HepG2 (cell line): ENCODE data around the gene SLIT1. TPM values are rescaled to one million over a fixed set of nuclear protein-coding genes. Genes with fewer than 3 reads are reported as not detected.

Experiments used
- ATAC-seq: fragments of 200-7000 bp; cut with Tn5 transposase; 3 replicates; pipeline ENCODE4 v1.9.1; 2020; ENCODE audit warnings: mild to moderate bottlenecking, moderate library complexity
- BruUV-seq: library from RNA; stranded (reverse); fragments of 400-500 nt; replicated peaks from 2 replicates; lab custom pipeline; 2021; lab: Mats Ljungman, UMichigan
- CTCF ChIA-PET: fragments of 300-600 bp; formaldehyde crosslinking; extraction: SDS; loops from one replicate; lab custom pipeline; 2021; ENCODE audit warnings: low total read pairs, inconsistent platforms, low intra/inter-chr PET ratio; lab: Yijun Ruan, JAX
- POLR2A ChIA-PET: fragments of 350-600 bp; sonication (Branson Sonifier 250); formaldehyde crosslinking; loops from one replicate; lab custom pipeline; 2020; ENCODE audit warnings: antibody characterized with exemption, inconsistent platforms; lab: Yijun Ruan, JAX
- DNase-seq: peaks from one replicate; pipeline ENCODE4 v3.0.0-alpha.2; 2015; ENCODE audit warnings: low spot score
- FAIRE-seq: peaks from 3 replicates; lab custom pipeline; 2011; peaks lifted over from hg19 to GRCh38; lab: Jason Lieb, UNC
- H2AFZ ChIP-seq: one replicate; pipeline ENCODE4 v1.6.1; 2011; ENCODE audit warnings: low read length, inconsistent platforms
- H3K27ac ChIP-seq: fragments of 300-600 bp; 3 replicates; pipeline ENCODE4 v1.8.0; 2011; ENCODE audit warnings: mixed run types, mild to moderate bottlenecking, mixed read lengths, low read length, inconsistent platforms; ENCODE audit not compliant: insufficient read depth; ENCODE audit errors: extremely low read length
- H3K27me3 ChIP-seq, 2 experiments: fragments of 200-600 bp in 1 of 2; 2 replicates in 1 of 2; 3 replicates in 1 of 2; pipeline versions ENCODE4 v1.6.0 to v1.8.0; 2011; ENCODE audit warnings: low read length in 2 of 2, mild to moderate bottlenecking in 2 of 2, moderate library complexity in 2 of 2, inconsistent platforms in 1 of 2; ENCODE audit not compliant: insufficient read depth in 2 of 2, control insufficient read depth in 1 of 2
- H3K36me3 ChIP-seq, 2 experiments: fragments of 200-600 bp in 1 of 2; replicated peaks in 1 of 2; 2 replicates in 1 of 2; 3 replicates in 1 of 2; pipeline versions ENCODE4 v1.5.1 to v1.8.0; 2011; ENCODE audit warnings: low read length in 2 of 2, inconsistent platforms in 1 of 2; ENCODE audit not compliant: insufficient read depth in 2 of 2, control insufficient read depth in 1 of 2
- H3K4me1 ChIP-seq: 2 replicates; pipeline ENCODE4 v1.5.1; 2012; ENCODE audit warnings: low read length, inconsistent platforms; ENCODE audit not compliant: insufficient read depth
- H3K4me2 ChIP-seq: 2 replicates; pipeline ENCODE4 v1.6.0; 2011; ENCODE audit warnings: low read depth, low read length, inconsistent platforms
- H3K4me3 ChIP-seq, 3 experiments: fragments of 200-600 bp in 1 of 3; sonication (generic), shearing (Covaris generic) in 1 of 3; replicated peaks in 1 of 3; 2 replicates each; pipeline ENCODE4 v1.5.1; 2011 to 2016; ENCODE audit warnings: low read length in 3 of 3, inconsistent platforms in 2 of 3, low read depth in 2 of 3, mild to moderate bottlenecking in 2 of 3, control low read depth in 1 of 3, mixed read lengths in 1 of 3; ENCODE audit not compliant: insufficient read depth in 1 of 3
- H3K79me2 ChIP-seq: one replicate; pipeline ENCODE4 v1.6.1; 2011; ENCODE audit warnings: low read length, inconsistent platforms; ENCODE audit not compliant: insufficient read depth
- H3K9ac ChIP-seq: 2 replicates; pipeline ENCODE4 v1.6.0; 2011; ENCODE audit warnings: mild to moderate bottlenecking, low read depth, low read length, inconsistent platforms; ENCODE audit not compliant: insufficient read depth
- H3K9me3 ChIP-seq: 2 replicates; pipeline ENCODE4 v1.5.1; 2012; ENCODE audit warnings: mild to moderate bottlenecking, low read length
- H4K20me1 ChIP-seq: 2 replicates; pipeline ENCODE4 v1.6.0; 2011; ENCODE audit warnings: inconsistent platforms, mild to moderate bottlenecking, low read length, moderate library complexity; ENCODE audit not compliant: insufficient read depth
- CREBL2 ChIP-seq: sonication (generic); formaldehyde crosslinking; IDR thresholded peaks from 2 replicates; pipeline ENCODE4 v1.8.1; 2023; ENCODE audit warnings: missing genetic modification reagents, mild to moderate bottlenecking, borderline replicate concordance
- GLI4 ChIP-seq: sonication (generic); formaldehyde crosslinking; IDR thresholded peaks from 2 replicates; pipeline ENCODE4 v1.5.1; 2020; ENCODE audit warnings: missing genetic modification reagents, mild to moderate bottlenecking, moderate library complexity, borderline replicate concordance
- HDAC6 ChIP-seq: fragments of 200-600 bp; sonication (generic); IDR thresholded peaks from 2 replicates; pipeline ENCODE4 v1.7.0; 2017; ENCODE audit warnings: mild to moderate bottlenecking, antibody characterized with exemption, low read length, low read depth
- HMGXB3 ChIP-seq: sonication (generic); formaldehyde crosslinking; IDR thresholded peaks from 2 replicates; pipeline ENCODE4 v1.4.0; 2020; ENCODE audit warnings: missing genetic modification reagents, borderline replicate concordance
- HOXA9 ChIP-seq: sonication (generic); formaldehyde crosslinking; IDR thresholded peaks from 2 replicates; pipeline ENCODE4 v1.8.1; 2022; ENCODE audit warnings: missing genetic modification reagents, mild to moderate bottlenecking, moderate library complexity, borderline replicate concordance
- MTA1 ChIP-seq: sonication (generic); formaldehyde crosslinking; IDR thresholded peaks from 2 replicates; pipeline ENCODE4 v1.4.0; 2020; ENCODE audit warnings: missing genetic modification reagents, mild to moderate bottlenecking, borderline replicate concordance
- MYNN ChIP-seq: sonication (generic); formaldehyde crosslinking; IDR thresholded peaks from 2 replicates; pipeline ENCODE4 v1.4.0; 2020; ENCODE audit warnings: mild to moderate bottlenecking, low read depth, missing genetic modification reagents
- SETDB1 ChIP-seq: sonication (generic); formaldehyde crosslinking; IDR thresholded peaks from 2 replicates; pipeline ENCODE4 v1.5.1; 2020; ENCODE audit warnings: missing genetic modification reagents, mild to moderate bottlenecking, borderline replicate concordance
- SMAD9 ChIP-seq: sonication (generic); formaldehyde crosslinking; IDR thresholded peaks from 2 replicates; pipeline ENCODE4 v1.5.1; 2020; ENCODE audit warnings: mild to moderate bottlenecking, missing genetic modification reagents
- TRIM22 ChIP-seq: fragments of 450-650 bp; IDR thresholded peaks from 2 replicates; pipeline ENCODE4 v1.6.1; 2017
- ZNF18 ChIP-seq: sonication (generic); formaldehyde crosslinking; IDR thresholded peaks from 2 replicates; pipeline ENCODE4 v1.8.0; 2022; ENCODE audit warnings: mild to moderate bottlenecking, missing genetic modification reagents; ENCODE audit not compliant: insufficient replicate concordance
- ZNF44 ChIP-seq: sonication (generic); formaldehyde crosslinking; IDR thresholded peaks from 2 replicates; pipeline ENCODE4 v1.5.1; 2020; ENCODE audit warnings: mild to moderate bottlenecking, missing genetic modification reagents
- ZNF747 ChIP-seq: sonication (generic); formaldehyde crosslinking; IDR thresholded peaks from 2 replicates; pipeline ENCODE4 v1.8.1; 2023; ENCODE audit warnings: missing genetic modification reagents, mild to moderate bottlenecking, borderline replicate concordance
- ZNF83 ChIP-seq: sonication (generic); formaldehyde crosslinking; IDR thresholded peaks from 2 replicates; pipeline ENCODE4 v1.4.0; 2020; ENCODE audit warnings: missing genetic modification reagents, mild to moderate bottlenecking, borderline replicate concordance
- ZNF850 ChIP-seq: sonication (generic); formaldehyde crosslinking; conservative IDR thresholded peaks from 2 replicates; pipeline ENCODE4 v1.9.0; 2021; ENCODE audit warnings: mild to moderate bottlenecking, missing genetic modification reagents
- WGBS: methylation state at CpG from one replicate; pipeline ENCODE4 v1.1.6; 2017; ENCODE audit warnings: low lambda C conversion rate; 5-methylcytosine and 5-hydroxymethylcytosine counted together
- in situ Hi-C: cut with HindIII; loops from 2 replicates; pipeline ENCODE4 v1.10.0; 2017; ENCODE audit warnings: low pct_unique_long_range_greater_than_20kb; ENCODE audit not compliant: extremely low pct_ligation_motif_present
- intact Hi-C: fragments of 100-400 bp; cut with micrococcal nuclease; formaldehyde crosslinking; loops from one replicate; pipeline ENCODE4 v1.10.0; 2022; ENCODE audit not compliant: unreplicated experiment
- polyA plus RNA-seq, 8 experiments: library from polyadenylated mRNA; depleted of rRNA in 3 of 8; stranded (reverse) in 7 of 8; unstranded in 1 of 8; fragments of >200 nt; fragmentation: Illumina TruSeq in 4 of 8; extraction: Trizol in 4 of 8; gene quantifications; 2 replicates each; pipeline versions ENCODE4 v1.2.1 to v1.2.3, GENCODE V29; 2011 to 2016; ENCODE audit warnings: low read depth in 4 of 8, missing spikeins in 1 of 8, mixed read lengths in 1 of 8; ENCODE audit not compliant: insufficient read depth in 1 of 8
- total RNA-seq, 5 experiments: library from RNA; depleted of rRNA; stranded (reverse); fragments of >200 nt; fragmentation: Illumina TruSeq; extraction: Trizol; gene quantifications; 2 replicates each; pipeline ENCODE4 v1.2.3, GENCODE V29; 2016; ENCODE audit warnings: low read depth in 1 of 5

SLIT1 gene
- total and polyA plus RNA-seq, 2 of the 13 experiments (the other 11 are each of a cell fraction or from before 2014, with no cell fraction given), result 0.09 to 0.33 TPM

GRCh38 chr10:97001183-97001991, 184.4 kb downstream of the SLIT1 start:
- H3K27me3 ChIP-seq, result no peaks in the 10 kb centered on the region; a peak in 1 of 5 replicates
- CTCF ChIA-PET, result no interaction called here
- H3K9ac ChIP-seq, result peak overlapping the region; percentile 23
- DNase-seq (no peak), ATAC-seq (peak; percentile 1; the same call in 2 of the 3 replicates), FAIRE-seq (no peak)
- H3K27ac ChIP-seq, result no peak overlapping the region
- no peaks in the 10 kb centered on the region for H4K20me1 ChIP-seq
- no peaks in the 10 kb centered on the region for H3K36me3 ChIP-seq
- WGBS, result 74% methylated on average over 15 of the region's 17 CpGs
- H2AFZ ChIP-seq, result no peak overlapping the region
- intact Hi-C loops, result no loop called here
- peaks cover 59% of the 10 kb centered on the region for H3K4me1 ChIP-seq
- peak overlapping the region; percentile 74 for H3K4me2 ChIP-seq
- in situ Hi-C loops, result no loop called here
- H3K4me3 ChIP-seq, result peak overlapping the region in 2 of 3 experiments; percentile 41 to 53; a peak in 5 of 6 replicates
- no TSS peak for BruUV-seq
- no peaks in the 10 kb centered on the region for H3K79me2 ChIP-seq
- H3K9me3 ChIP-seq, result no peaks in the 10 kb centered on the region
- POLR2A ChIA-PET, result interaction anchor here (1.1 to 2.1 kb wide), 5 partner anchors 19 to 138 kb away, joined by 3 to 7 read pairs (median 3); no protein-coding TSS in a partner anchor
- TF ChIP-seq ZNF18 (CRISPR knock-in tag) (peak; percentile 24), TRIM22 (no peak), ZNF747 (no peak), ZNF83 (CRISPR knock-in tag) (no peak), HDAC6 (no peak), GLI4 (CRISPR knock-in tag) (no peak), MYNN (CRISPR knock-in tag) (no peak), SMAD9 (CRISPR knock-in tag) (no peak), HOXA9 (CRISPR knock-in tag) (no peak), CREBL2 (CRISPR knock-in tag) (no peak), ZNF44 (CRISPR knock-in tag) (no peak), HMGXB3 (CRISPR knock-in tag) (no peak), SETDB1 (no peak), MTA1 (0 out of 2 replicates have a peak, but pooled peaks have one; percentile 5), ZNF850 (CRISPR knock-in tag) (no peak)
